Gastroesophageal sphincter (tissue), 4 donors: Measurements from ENCODE around the gene CCNK. TPM values are rescaled to one million over a fixed set of nuclear protein-coding genes. Genes with fewer than 3 reads are reported as not detected.
A peak's percentile ranks its signal among the peaks of the same experiment; 100 is the strongest.

Experiments
- ATAC-seq: fragments of 150-250 bp; one replicate; pipeline ENCODE4 v1.9.1; 2016; ENCODE audit warnings: mild to moderate bottlenecking, moderate library complexity
- H3K27ac ChIP-seq, 4 donors: fragments of 200-600 bp; sonication (generic) in 3 of 4; 1 replicate in 3 of 4; 2 replicates in 1 of 4; pipeline ENCODE4 v1.5.1; 2016 to 2019
- H3K27me3 ChIP-seq: fragments of 200-600 bp; sonication (generic); one replicate; pipeline ENCODE4 v1.5.1; 2019
- H3K36me3 ChIP-seq, 2 donors: fragments of 200-600 bp; sonication (generic); one replicate each; pipeline ENCODE4 v1.5.1; 2019; ENCODE audit warnings: control low read depth in 1 of 2
- H3K4me1 ChIP-seq, 3 donors: fragments of 200-600 bp; sonication (generic); 1 replicate in 2 of 3; 2 replicates in 1 of 3; pipeline ENCODE4 v1.5.1; 2016 to 2019; ENCODE audit warnings: control low read depth in 2 of 3
- H3K4me3 ChIP-seq, 2 donors: fragments of 200-600 bp; sonication (generic); one replicate each; pipeline ENCODE4 v1.5.1; 2019; ENCODE audit warnings: mild to moderate bottlenecking in 1 of 2, moderate library complexity in 1 of 2
- H3K9me3 ChIP-seq, 3 donors: fragments of 200-600 bp; sonication (generic); one replicate each; pipeline ENCODE4 v1.5.1; 2017 to 2019; ENCODE audit warnings: control low read depth in 2 of 3
- EP300 ChIP-seq: sonication (generic); formaldehyde crosslinking; IDR thresholded peaks from one replicate; pipeline ENCODE4 v1.6.1; 2017; ENCODE audit warnings: antibody characterized with exemption, mild to moderate bottlenecking
- POLR2A ChIP-seq, 2 donors: fragments of 450-650 bp; IDR thresholded peaks; one replicate each; pipeline ENCODE4 v1.6.1; 2017; ENCODE audit warnings: antibody characterized with exemption in 2 of 2, mild to moderate bottlenecking in 2 of 2, moderate library complexity in 1 of 2
- POLR2AphosphoS5 ChIP-seq: sonication (generic); formaldehyde crosslinking; IDR thresholded peaks from one replicate; pipeline ENCODE4 v1.6.1; 2017; ENCODE audit warnings: antibody characterized with exemption
- WGBS, 2 donors: methylation state at CpG; one replicate each; pipeline ENCODE4 v1.1.5; 2018; ENCODE audit warnings: low coverage in 1 of 2; 5-methylcytosine and 5-hydroxymethylcytosine counted together
- total RNA-seq, 4 donors: library from RNA; depleted of rRNA; stranded (reverse); fragments of >200 nt; gene quantifications; one replicate each; pipeline ENCODE4 v1.1.0, GENCODE V29; 2016
- TF ChIP-seq, protein P1 (sequence below), 4 experiments: fragments of 200-600 bp in 2 of 4; fragments of 450-650 bp in 2 of 4; sonication (generic) in 1 of 4; IDR thresholded peaks; one replicate each; pipeline ENCODE4 v1.5.1; 2017 to 2019; ENCODE audit warnings: antibody characterized with exemption in 4 of 4, mild to moderate bottlenecking in 2 of 4, moderate library complexity in 2 of 4

The CCNK gene
- total RNA-seq, 4 donors from 2014 or later = 17.1 to 26.8 (median 20.7) TPM

DNA sequence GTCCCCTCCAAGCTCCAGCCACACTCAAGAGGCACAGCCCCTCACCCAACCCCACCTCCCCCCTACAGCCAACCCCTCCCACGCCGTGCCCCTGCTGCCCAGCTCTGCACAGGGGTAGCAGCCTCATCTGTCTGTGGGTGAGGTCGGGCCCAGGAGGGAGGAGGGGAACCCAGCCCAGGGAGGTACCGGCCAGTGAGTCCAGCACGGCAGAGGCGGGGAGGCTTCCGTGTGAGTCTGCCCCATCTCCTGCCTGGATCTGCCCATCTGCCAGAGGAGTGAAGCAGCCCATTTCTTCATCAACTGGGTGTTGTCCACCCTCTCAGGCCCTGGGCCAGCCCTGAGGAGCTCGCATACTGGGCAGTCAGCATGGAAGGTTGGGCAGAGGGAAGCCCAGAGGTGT, 54.2 kb downstream of the CCNK start:
- Histone ChIP-seq H3K36me3 (no peaks in the 10 kb centered on the region), H3K27ac (peak overlapping the region in 3 of 4 donors; percentile 80 to 89 (median 82)), H3K4me3 (no peak overlapping the region), H3K4me1 (peaks cover 0 to 91% (median 32%) of the 10 kb centered on the region in 3 donors), H3K27me3 (no peaks in the 10 kb centered on the region), H3K9me3 (no peaks in the 10 kb centered on the region)
- no CpG with 5 or more reads among the region's 8 CpGs for WGBS, 2 donors
- no peak for ATAC-seq
- TF ChIP-seq, protein P1, sequence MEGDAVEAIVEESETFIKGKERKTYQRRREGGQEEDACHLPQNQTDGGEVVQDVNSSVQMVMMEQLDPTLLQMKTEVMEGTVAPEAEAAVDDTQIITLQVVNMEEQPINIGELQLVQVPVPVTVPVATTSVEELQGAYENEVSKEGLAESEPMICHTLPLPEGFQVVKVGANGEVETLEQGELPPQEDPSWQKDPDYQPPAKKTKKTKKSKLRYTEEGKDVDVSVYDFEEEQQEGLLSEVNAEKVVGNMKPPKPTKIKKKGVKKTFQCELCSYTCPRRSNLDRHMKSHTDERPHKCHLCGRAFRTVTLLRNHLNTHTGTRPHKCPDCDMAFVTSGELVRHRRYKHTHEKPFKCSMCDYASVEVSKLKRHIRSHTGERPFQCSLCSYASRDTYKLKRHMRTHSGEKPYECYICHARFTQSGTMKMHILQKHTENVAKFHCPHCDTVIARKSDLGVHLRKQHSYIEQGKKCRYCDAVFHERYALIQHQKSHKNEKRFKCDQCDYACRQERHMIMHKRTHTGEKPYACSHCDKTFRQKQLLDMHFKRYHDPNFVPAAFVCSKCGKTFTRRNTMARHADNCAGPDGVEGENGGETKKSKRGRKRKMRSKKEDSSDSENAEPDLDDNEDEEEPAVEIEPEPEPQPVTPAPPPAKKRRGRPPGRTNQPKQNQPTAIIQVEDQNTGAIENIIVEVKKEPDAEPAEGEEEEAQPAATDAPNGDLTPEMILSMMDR (IDR thresholded peaks at IDR 0.05) = no peak
- TF ChIP-seq POLR2A (IDR thresholded peaks at IDR 0.05) (no peak), EP300 (no peak), POLR2AphosphoS5 (no peak)

DNA sequence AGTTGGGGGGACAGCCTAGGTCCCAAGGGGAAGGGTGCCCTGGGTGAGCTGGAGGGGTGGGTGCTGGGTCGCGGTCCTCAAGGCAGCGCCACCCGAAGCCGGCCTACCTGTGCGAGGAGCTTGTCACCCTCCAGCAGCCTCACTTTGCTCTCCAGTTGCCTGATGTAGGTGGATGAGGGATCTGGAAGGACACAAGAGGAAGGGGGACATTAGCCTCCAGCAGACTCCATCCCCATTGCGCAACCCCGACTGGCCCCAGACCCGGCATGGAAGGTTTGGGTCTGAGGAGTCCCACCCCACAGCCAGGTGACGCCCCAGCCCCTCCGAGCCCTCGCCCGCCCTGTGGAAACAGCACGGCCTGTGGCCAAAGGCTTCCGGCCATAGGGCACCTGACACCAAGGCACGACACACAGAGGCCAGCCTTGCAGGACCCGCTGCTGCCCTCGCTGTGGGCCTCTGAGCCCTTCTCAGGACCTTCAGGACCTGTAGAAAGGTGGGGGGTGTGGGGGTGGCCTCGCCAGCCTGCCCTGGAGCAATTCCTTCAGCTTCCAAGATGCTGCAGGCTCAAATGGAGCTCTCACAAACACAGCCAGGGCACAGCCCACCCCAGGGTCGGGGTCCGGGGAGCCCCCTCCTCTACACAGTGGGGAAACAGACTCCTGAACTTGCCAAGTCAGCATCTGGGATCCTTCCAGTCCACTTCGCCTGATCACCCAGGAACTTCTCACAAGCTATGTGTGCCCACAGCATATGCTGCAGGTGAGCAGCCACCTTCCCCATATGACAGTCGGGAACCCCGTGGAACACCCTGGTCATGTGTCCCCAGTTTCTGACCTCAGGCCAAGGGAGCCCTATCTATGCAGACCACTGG, 54.9 kb downstream of the CCNK start:
- no peak for TF ChIP-seq POLR2A (IDR thresholded peaks at IDR 0.05)
- no peak for TF ChIP-seq POLR2AphosphoS5
- no peak for TF ChIP-seq EP300
- TF ChIP-seq, protein P1 (IDR thresholded peaks at IDR 0.05) = no peak
- H3K36me3 ChIP-seq = no peaks in the 10 kb centered on the region
- H3K9me3 ChIP-seq = no peaks in the 10 kb centered on the region
- ATAC-seq = no peak
- WGBS, 2 donors = no CpG with 5 or more reads among the region's 24 CpGs
- no peak overlapping the region for H3K4me3 ChIP-seq
- peak overlapping the region in 3 of 4 donors; percentile 80 to 89 (median 82) for H3K27ac ChIP-seq
- H3K4me1 ChIP-seq = peaks cover 0 to 91% (median 36%) of the 10 kb centered on the region in 3 donors
- no peaks in the 10 kb centered on the region for H3K27me3 ChIP-seq

DNA sequence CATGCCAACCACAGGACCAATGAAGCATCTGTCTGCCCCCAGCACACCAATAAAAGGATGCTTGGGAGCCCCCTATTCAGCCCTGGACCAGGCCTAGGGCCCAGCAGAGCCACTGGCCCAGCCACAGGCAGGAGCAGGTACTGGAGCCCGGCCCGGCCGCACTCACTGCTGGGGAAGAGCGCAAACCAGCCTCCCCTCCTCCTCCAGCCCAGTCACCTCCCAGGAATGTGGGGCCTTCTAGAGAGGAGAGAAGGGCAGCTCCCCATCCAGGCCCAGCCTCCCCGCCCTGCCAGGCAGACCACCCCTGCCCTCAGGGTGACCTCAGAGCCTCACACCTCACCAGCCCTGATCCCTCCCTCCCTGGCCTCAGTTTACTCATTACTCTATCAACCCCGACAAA, 56.2 kb downstream of the CCNK start:
- WGBS, 2 donors = 22% methylated on average over 3 of the region's 6 CpGs; no CpG with 5 or more reads in 1 of the 2 donors
- peaks cover 0 to 92% (median 36%) of the 10 kb centered on the region in 3 donors for H3K4me1 ChIP-seq

DNA sequence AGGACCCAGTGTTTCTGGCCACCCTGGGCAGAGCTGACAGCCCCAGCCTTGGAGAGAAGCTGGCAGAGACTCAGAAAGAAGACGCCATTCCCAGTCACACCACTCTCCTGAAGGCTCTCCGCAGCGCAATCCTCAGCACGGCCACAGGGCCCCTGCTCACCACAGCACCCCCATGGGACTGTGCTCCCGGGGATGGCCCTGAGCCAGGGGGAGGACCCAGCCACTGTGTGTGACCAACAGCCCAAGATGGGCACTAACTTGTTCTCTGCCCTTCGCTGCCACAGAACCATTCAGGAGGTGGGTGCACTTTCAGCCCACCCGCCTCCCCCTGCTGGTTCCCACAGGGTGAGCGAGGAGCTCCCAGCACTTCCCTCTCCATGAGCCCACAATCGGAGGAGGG, 57.1 kb downstream of the CCNK start:
- peaks cover 0 to 97% (median 36%) of the 10 kb centered on the region in 3 donors for H3K4me1 ChIP-seq
- TF ChIP-seq EP300 (no peak), POLR2A (IDR thresholded peaks at IDR 0.05) (no peak), POLR2AphosphoS5 (no peak)
- TF ChIP-seq, protein P1 (IDR thresholded peaks at IDR 0.05) = peak in 1 of 4 experiments; percentile 27
- no peak for ATAC-seq
- 0 to 40% methylated on average over 1 to 4 of the region's 9 CpGs for WGBS, 2 donors
- H3K9me3 ChIP-seq = no peaks in the 10 kb centered on the region
- H3K4me3 ChIP-seq = no peak overlapping the region
- H3K27me3 ChIP-seq = no peaks in the 10 kb centered on the region
- H3K36me3 ChIP-seq = no peaks in the 10 kb centered on the region
- H3K27ac ChIP-seq = peak overlapping the region; percentile 36 to 89 (median 81)

More for the DNA sequence above, 56.2 kb downstream of the CCNK start:
- H3K9me3 ChIP-seq = no peaks in the 10 kb centered on the region
- H3K36me3 ChIP-seq = no peaks in the 10 kb centered on the region
- ATAC-seq = peak; percentile 87
- no peak overlapping the region for H3K4me3 ChIP-seq
- H3K27ac ChIP-seq = peak overlapping the region; percentile 36 to 89 (median 81)
- no peaks in the 10 kb centered on the region for H3K27me3 ChIP-seq
- TF ChIP-seq POLR2AphosphoS5 (peak; percentile 68), EP300 (no peak)
- TF ChIP-seq, protein P1 (IDR thresholded peaks at IDR 0.05) = peak in 2 of 4 experiments; percentile 18 to 39

DNA sequence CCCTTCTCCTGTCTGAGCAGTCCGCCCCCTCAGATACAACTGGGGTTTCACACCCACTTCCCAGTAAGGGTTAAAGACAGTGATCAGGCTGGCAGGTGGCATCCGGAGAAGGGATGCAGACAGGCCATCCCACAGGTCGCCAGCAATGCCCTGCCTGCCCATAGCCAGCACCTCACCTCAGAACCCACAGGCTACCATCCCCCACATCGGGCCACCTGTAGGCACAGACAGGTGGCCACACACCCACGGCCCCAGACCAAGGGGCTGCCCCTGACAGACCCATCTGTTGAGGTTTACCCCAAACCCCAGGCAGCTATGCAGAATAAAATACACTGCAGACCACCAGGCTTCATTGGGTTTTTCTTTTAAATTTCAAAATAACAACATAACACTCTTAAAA, 57.5 kb downstream of the CCNK start:
- peaks cover 0 to 97% (median 36%) of the 10 kb centered on the region in 3 donors for H3K4me1 ChIP-seq

More for the DNA sequence above, 57.5 kb downstream of the CCNK start:
- peak overlapping the region; percentile 36 to 89 (median 81) for H3K27ac ChIP-seq
- no peaks in the 10 kb centered on the region for H3K27me3 ChIP-seq
- no peak overlapping the region for H3K4me3 ChIP-seq
- H3K36me3 ChIP-seq = no peaks in the 10 kb centered on the region
- ATAC-seq = no peak
- WGBS, 2 donors = 40 to 81% methylated on average over 2 of the region's 5 CpGs
- TF ChIP-seq POLR2A (IDR thresholded peaks at IDR 0.05) = no peak
- no peak for TF ChIP-seq POLR2AphosphoS5
- TF ChIP-seq EP300 = no peak
- TF ChIP-seq, protein P1 (IDR thresholded peaks at IDR 0.05) = no peak
- no peaks in the 10 kb centered on the region for H3K9me3 ChIP-seq
